Measurements from ENCODE around the gene CLIP2.
"Not testable (repeated sequence)": the region's sequence is repeated elsewhere in the genome, so short reads cannot be mapped to it uniquely, and the experiment has no call there.

The CLIP2 gene

GRCh38 chr7:74371381-74372341 is 82.5 kb downstream of the CLIP2 start:
- no peak for DNase-seq (ENCODE audit: low spot score)

- DNase-seq (ENCODE audit: low spot score): no peak
Observed at GRCh38 chr7:74372511-74373111, 83.4 kb downstream of the CLIP2 start.

- DNase-seq (ENCODE audit: low spot score): no peak
Observed at GRCh38 chr7:74373536-74373935, 84.3 kb downstream of the CLIP2 start.

GRCh38 chr7:74375726-74376220 is 86.6 kb downstream of the CLIP2 start:
- DNase-seq (ENCODE audit: low spot score): no peak

- no peak for DNase-seq (ENCODE audit: low spot score)
Observed at GRCh38 chr7:74376256-74377036, 87.2 kb downstream of the CLIP2 start.

- no peak for DNase-seq (ENCODE audit: low spot score)
Observed at GRCh38 chr7:74379938-74380337, 90.7 kb downstream of the CLIP2 start.

GRCh38 chr7:74380720-74381119 is 91.5 kb downstream of the CLIP2 start:
- peak; percentile 22 for DNase-seq (ENCODE audit: low spot score)

GRCh38 chr7:74384086-74384485 is 94.9 kb downstream of the CLIP2 start:
- not testable (repeated sequence) for DNase-seq (ENCODE audit: low spot score)

GRCh38 chr7:74384854-74385253 is 95.6 kb downstream of the CLIP2 start:
- DNase-seq (ENCODE audit: low spot score): not testable (repeated sequence)

GRCh38 chr7:74387606-74388005 is 98.4 kb downstream of the CLIP2 start:
- DNase-seq (ENCODE audit: low spot score): no peak

- no peak for DNase-seq (ENCODE audit: low spot score)
Observed at GRCh38 chr7:74388880-74389415, 99.7 kb downstream of the CLIP2 start.

- not testable (repeated sequence) for DNase-seq (ENCODE audit: low spot score)
Observed at GRCh38 chr7:74393722-74394121, 104.5 kb downstream of the CLIP2 start.

- peak; percentile 25 for DNase-seq (ENCODE audit: low spot score)
Observed at GRCh38 chr7:74394601-74395000, 105.4 kb downstream of the CLIP2 start.

GRCh38 chr7:74395745-74396311 is 106.6 kb downstream of the CLIP2 start:
- DNase-seq (ENCODE audit: low spot score): no peak

GRCh38 chr7:74396993-74397392 is 107.8 kb downstream of the CLIP2 start:
- DNase-seq (ENCODE audit: low spot score): no peak

GRCh38 chr7:74398426-74398825 is 109.2 kb downstream of the CLIP2 start:
- DNase-seq (ENCODE audit: low spot score): no peak

GRCh38 chr7:74399006-74399405 is 109.8 kb downstream of the CLIP2 start:
- DNase-seq (ENCODE audit: low spot score): no peak

- no peak for DNase-seq (ENCODE audit: low spot score)
Observed at GRCh38 chr7:74400420-74401136, 111.4 kb downstream of the CLIP2 start.

GRCh38 chr7:74401137-74401859 is 112.1 kb downstream of the CLIP2 start:
- peak; percentile 71 for DNase-seq (ENCODE audit: low spot score)

GRCh38 chr7:74402668-74403067 is 113.5 kb downstream of the CLIP2 start:
- DNase-seq (ENCODE audit: low spot score): not testable (repeated sequence)
